ENCODE data around the gene TMEM63C.

The TMEM63C gene

GRCh38 chr14:77224212-77224611 lies 42.6 kb downstream of the TMEM63C start:
- TF ChIP-seq CTCF (conservative IDR thresholded peaks at IDR 0.05) (no peak), ZFX (IDR thresholded peaks at IDR 0.05) (no peak)
- no peak overlapping the region for H3K27ac ChIP-seq

GRCh38 chr14:77225254-77225653 lies 43.7 kb downstream of the TMEM63C start:
- no peak overlapping the region for H3K27ac ChIP-seq
- TF ChIP-seq ZFX (IDR thresholded peaks at IDR 0.05) = no peak
- no peak for TF ChIP-seq CTCF (conservative IDR thresholded peaks at IDR 0.05)

- no peak overlapping the region for H3K27ac ChIP-seq
- TF ChIP-seq CTCF (conservative IDR thresholded peaks at IDR 0.05) (no peak), ZFX (IDR thresholded peaks at IDR 0.05) (no peak)
Observed at GRCh38 chr14:77225892-77226557, 44.4 kb downstream of the TMEM63C start.

- no peak overlapping the region for H3K27ac ChIP-seq
- no peak for TF ChIP-seq CTCF (conservative IDR thresholded peaks at IDR 0.05)
Observed at GRCh38 chr14:77228056-77228455, 46.5 kb downstream of the TMEM63C start.

- no peak overlapping the region for H3K27ac ChIP-seq
- TF ChIP-seq ZFX (IDR thresholded peaks at IDR 0.05) (no peak), CTCF (conservative IDR thresholded peaks at IDR 0.05) (no peak)
Observed at GRCh38 chr14:77230914-77231313, 49.3 kb downstream of the TMEM63C start.

GRCh38 chr14:77231721-77232120 lies 50.1 kb downstream of the TMEM63C start:
- TF ChIP-seq ZFX (IDR thresholded peaks at IDR 0.05) = no peak
- TF ChIP-seq CTCF (conservative IDR thresholded peaks at IDR 0.05) = no peak
- no peak overlapping the region for H3K27ac ChIP-seq

- TF ChIP-seq ZFX (IDR thresholded peaks at IDR 0.05) (no peak), CTCF (conservative IDR thresholded peaks at IDR 0.05) (no peak)
- H3K27ac ChIP-seq = no peak overlapping the region
Observed at GRCh38 chr14:77236814-77237213, 55.2 kb downstream of the TMEM63C start.
